Lower leg skin (tissue), 3 donors: ENCODE measurements around the gene MGST2.

ENCODE experiments used
- CTCF ChIP-seq, 3 donors: fragments of 450-650 bp; IDR thresholded peaks; one replicate each; pipeline ENCODE4 v1.5.1; 2016; ENCODE audit warnings: antibody characterized with exemption in 3 of 3, mild to moderate bottlenecking in 3 of 3, moderate library complexity in 2 of 3
- POLR2A ChIP-seq, 2 donors: fragments of 450-650 bp; IDR thresholded peaks; one replicate each; pipeline ENCODE4 v1.6.1; 2016 to 2017; ENCODE audit warnings: antibody characterized with exemption in 2 of 2, mild to moderate bottlenecking in 1 of 2, moderate library complexity in 1 of 2

- no peak for TF ChIP-seq CTCF (IDR thresholded peaks at IDR 0.05)
- TF ChIP-seq POLR2A (IDR thresholded peaks at IDR 0.05): no peak
Measured at GRCh38 chr4:139669335-139669734, 3.7 kb downstream of the MGST2 start.
